HG03139 (cell line): ENCODE measurements around the gene GMPPB.

Source experiments
- ATAC-seq: cut with Tn5 transposase; IDR thresholded peaks from one replicate; pipeline ENCODE4 v1.9.1; 2021; ENCODE audit not compliant: unreplicated experiment

GMPPB gene

DNA sequence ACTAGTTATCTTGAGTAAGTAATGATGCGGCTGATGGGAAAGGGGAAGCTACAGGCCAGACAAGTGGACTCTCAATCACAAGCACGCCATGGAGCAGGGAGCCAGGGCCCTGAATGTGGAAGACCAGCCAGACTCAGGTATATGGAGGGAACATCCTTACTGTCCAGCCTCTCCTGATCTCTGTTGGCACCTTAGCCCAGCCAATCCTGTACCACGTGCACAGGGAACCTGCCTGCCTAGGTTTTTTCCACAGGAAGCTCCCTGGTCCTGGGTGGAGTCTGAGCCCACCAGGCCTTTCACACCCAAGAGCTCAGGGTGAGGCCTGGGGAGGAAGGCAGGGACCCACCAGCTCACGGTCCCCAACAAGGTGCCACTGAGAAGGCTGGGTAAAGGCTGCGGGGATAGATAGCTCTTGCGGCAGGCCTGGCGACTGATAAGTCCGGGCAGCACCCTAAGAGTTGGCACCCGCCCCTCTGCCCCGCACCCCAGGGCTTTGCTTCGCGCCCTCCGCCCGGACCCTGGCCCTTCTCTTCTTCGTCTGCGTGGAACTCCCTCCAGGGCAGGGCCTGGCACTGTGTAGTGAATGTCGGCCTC, 50.5 kb downstream of the GMPPB start:
- ATAC-seq: no peak

DNA sequence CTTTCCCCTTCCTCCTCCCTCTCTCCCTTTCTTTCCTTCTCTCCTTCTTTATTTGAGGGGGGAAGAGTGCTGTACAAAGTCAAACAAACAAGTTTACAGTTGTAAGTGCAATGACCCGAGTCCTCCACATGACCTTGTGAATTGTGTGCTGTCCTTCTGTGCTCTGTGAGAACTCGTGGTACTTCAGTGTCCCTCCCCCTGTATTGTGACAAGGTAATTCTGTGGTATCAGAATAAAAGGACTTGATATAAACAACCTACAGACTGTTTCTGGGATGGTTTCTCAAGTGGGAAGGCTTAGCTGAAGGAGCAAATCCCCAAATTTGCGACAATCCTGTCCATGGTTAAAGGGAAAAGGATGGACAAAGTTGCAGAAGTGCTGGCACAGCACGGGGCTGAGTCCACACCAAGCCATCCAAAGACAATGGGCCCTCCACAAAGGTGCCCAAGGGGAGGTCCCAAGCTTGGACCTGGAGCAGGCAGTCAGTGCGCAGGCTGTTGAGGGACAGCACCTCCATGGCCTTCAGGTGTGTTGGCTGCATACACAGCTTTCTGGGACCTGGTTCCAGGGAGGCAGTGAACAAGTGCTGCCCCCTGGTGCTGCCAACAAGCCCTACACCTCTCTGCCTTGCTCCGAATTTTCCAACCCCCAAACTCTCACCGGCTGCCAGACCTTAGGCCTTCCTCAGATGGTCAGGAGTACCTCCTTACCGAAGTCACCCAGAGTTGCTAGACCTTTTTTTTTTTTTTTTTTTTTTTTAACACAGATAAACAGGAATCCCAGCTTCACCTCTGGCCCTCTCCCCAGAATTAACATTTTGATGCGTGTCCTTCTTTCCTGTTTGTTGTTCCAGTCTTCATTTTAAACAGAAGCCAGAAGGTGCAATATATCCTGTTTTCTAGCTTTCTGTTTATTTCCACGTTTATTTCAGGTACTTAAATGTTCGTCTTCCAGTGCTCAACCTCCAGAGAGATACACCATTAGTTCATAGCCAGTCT, 52.2 kb downstream of the GMPPB start:
- no peak for ATAC-seq

DNA sequence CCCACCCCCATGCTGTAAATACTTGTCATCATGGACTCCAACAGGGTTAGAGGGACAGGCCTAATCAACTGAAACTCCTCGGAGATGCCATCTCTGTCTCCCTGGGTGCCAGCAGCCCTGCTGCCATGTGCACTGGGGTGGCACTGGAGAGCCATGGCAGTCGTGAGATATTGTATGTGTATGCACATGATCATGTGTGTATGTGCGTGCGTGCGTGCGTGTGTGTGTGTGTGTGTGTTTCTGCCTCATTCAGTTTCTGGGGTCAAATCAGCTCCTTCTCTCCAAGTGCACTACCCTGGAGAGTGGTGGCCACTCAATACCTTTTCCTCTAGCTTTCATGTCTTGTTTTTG, 52.8 kb downstream of the GMPPB start:
- ATAC-seq: no peak
